ENCODE data around the gene TMPRSS12. TPM values are rescaled to one million over a fixed set of nuclear protein-coding genes. Genes with fewer than 3 reads are reported as not detected.

Gene TMPRSS12
- total and polyA plus RNA-seq, 2 of the 13 experiments (the other 11 are each of a cell fraction or from before 2014, with no cell fraction given): not detected

DNA sequence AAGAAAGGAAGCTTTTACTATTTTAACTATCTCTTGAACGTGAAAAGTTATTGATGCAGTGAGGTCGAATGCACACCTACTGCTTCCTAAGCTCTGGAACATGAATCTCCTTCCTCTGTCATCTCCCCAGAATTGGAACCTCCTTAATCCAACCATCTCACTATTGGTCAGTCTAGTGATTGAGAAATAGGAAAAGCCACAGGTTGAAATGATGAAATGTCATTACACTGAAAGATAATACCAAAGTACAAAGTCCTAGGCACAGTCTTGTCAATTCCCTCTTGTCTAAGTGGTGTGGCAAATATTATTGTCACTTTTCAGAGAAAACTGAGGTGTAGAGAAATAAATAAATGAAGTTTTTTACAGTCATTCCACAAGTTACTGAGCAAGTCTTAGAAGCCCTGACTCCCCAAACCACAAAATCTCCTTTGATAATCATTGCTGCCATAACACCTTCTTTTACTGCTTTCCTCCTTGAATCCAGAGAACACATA, 90.1 kb downstream of the TMPRSS12 start (continued):
- TF ChIP-seq, protein P1, sequence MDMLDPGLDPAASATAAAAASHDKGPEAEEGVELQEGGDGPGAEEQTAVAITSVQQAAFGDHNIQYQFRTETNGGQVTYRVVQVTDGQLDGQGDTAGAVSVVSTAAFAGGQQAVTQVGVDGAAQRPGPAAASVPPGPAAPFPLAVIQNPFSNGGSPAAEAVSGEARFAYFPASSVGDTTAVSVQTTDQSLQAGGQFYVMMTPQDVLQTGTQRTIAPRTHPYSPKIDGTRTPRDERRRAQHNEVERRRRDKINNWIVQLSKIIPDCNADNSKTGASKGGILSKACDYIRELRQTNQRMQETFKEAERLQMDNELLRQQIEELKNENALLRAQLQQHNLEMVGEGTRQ (IDR thresholded peaks at IDR 0.05; ENCODE audit: low read depth, low read length): no peak
- TF ChIP-seq, protein P1 (CRISPR knock-in tag; IDR thresholded peaks at IDR 0.05; ENCODE audit: borderline replicate concordance): 0 out of 2 replicates have a peak, but pooled peaks have one; percentile 32
- TF ChIP-seq EZH2 (conservative IDR thresholded peaks at IDR 0.05; ENCODE audit: low read depth, low read length) (no peak), SAP130 (CRISPR knock-in tag; IDR thresholded peaks at IDR 0.05; ENCODE audit: low read depth) (peak; percentile 73), KDM2A (CRISPR knock-in tag; IDR thresholded peaks at IDR 0.05; ENCODE audit: borderline replicate concordance, low read depth) (no peak), HNF4A (CRISPR knock-in tag; IDR thresholded peaks at IDR 0.05) (peak; percentile 94), ZNF777 (CRISPR knock-in tag; IDR thresholded peaks at IDR 0.05) (no peak), FOXK1 (CRISPR knock-in tag; IDR thresholded peaks at IDR 0.05; ENCODE audit: borderline replicate concordance, low read depth) (peak; percentile 34; the same call in 1 of the 2 replicates), ZNF747 (CRISPR knock-in tag; IDR thresholded peaks at IDR 0.05; ENCODE audit: borderline replicate concordance) (no peak), EP300 (IDR thresholded peaks at IDR 0.05; ENCODE audit: low read depth in 2 of 2, low read length in 2 of 2) (peak; percentile 75 to 86), EP300 (CRISPR knock-in tag; IDR thresholded peaks at IDR 0.05; ENCODE audit: borderline replicate concordance) (peak; percentile 59; the same call in 1 of the 2 replicates), ZNF788 (CRISPR knock-in tag; IDR thresholded peaks at IDR 0.05; ENCODE audit: borderline replicate concordance) (no peak), SMC3 (IDR thresholded peaks at IDR 0.05; ENCODE audit: low read length) (no peak; the same call in 1 of the 2 replicates), HCFC1 (IDR thresholded peaks at IDR 0.05; ENCODE audit: low read depth, low read length) (no peak), MXD4 (CRISPR knock-in tag; IDR thresholded peaks at IDR 0.05) (0 out of 2 replicates have a peak, but pooled peaks have one; percentile 19), SOX5 (CRISPR knock-in tag; IDR thresholded peaks at IDR 0.05; ENCODE audit: borderline replicate concordance) (peak; percentile 79; the same call in 1 of the 2 replicates), ASH2L (IDR thresholded peaks at IDR 0.05; ENCODE audit: insufficient read length, low read depth, low read length) (peak; percentile 78), SOX6 (IDR thresholded peaks at IDR 0.05) (no peak), SOX6 (CRISPR knock-in tag; IDR thresholded peaks at IDR 0.05) (peak; percentile 83), POLR2AphosphoS5 (IDR thresholded peaks at IDR 0.05; ENCODE audit: low read depth, low read length) (peak; percentile 58), TSC22D2 (CRISPR knock-in tag; IDR thresholded peaks at IDR 0.05; ENCODE audit: borderline replicate concordance) (no peak), THAP11 (CRISPR knock-in tag; IDR thresholded peaks at IDR 0.05) (peak; percentile 39; the same call in 1 of the 2 replicates), NFIC (IDR thresholded peaks at IDR 0.05; ENCODE audit: low read length) (peak; percentile 55; the same call in 1 of the 2 replicates), CEBPB (IDR thresholded peaks at IDR 0.05; ENCODE audit: borderline replicate concordance, low read depth, low read length) (peak; percentile 98)
- TF ChIP-seq, protein P2, sequence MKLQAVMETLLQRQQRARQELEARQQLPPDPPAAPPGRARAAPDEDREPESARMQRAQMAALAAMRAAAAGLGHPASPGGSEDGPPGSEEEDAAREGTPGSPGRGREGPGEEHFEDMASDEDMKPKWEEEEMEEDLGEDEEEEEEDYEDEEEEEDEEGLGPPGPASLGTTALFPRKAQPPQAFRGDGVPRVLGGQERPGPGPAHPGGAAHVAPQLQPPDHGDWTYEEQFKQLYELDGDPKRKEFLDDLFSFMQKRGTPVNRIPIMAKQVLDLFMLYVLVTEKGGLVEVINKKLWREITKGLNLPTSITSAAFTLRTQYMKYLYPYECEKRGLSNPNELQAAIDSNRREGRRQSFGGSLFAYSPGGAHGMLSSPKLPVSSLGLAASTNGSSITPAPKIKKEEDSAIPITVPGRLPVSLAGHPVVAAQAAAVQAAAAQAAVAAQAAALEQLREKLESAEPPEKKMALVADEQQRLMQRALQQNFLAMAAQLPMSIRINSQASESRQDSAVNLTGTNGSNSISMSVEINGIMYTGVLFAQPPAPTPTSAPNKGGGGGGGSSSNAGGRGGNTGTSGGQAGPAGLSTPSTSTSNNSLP (IDR thresholded peaks at IDR 0.05; ENCODE audit: low read depth, low read length): peak; percentile 60; the same call in 1 of the 2 replicates
- TF ChIP-seq, protein P3, sequence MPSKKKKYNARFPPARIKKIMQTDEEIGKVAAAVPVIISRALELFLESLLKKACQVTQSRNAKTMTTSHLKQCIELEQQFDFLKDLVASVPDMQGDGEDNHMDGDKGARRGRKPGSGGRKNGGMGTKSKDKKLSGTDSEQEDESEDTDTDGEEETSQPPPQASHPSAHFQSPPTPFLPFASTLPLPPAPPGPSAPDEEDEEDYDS (CRISPR knock-in tag; IDR thresholded peaks at IDR 0.05): 0 out of 2 replicates have a peak, but pooled peaks have one; percentile 42
